Measurements from ENCODE around the gene NFE2L2. TPM values are rescaled to one million over a fixed set of nuclear protein-coding genes. Genes with fewer than 3 reads are reported as not detected.

The NFE2L2 gene
- total and polyA plus RNA-seq, 12 donors, result 26.4 to 67.9 (median 54.9) TPM

GRCh38 chr2:177284531-177284930, 20.0 kb upstream of the NFE2L2 start:
- no peak for DNase-seq
- TF ChIP-seq CTCF (IDR thresholded peaks at IDR 0.05), result no peak
- intact Hi-C loops (cut with DNase I), result no loop called here
- H3K4me1 ChIP-seq, result peaks cover 0 to 59% (median 34%) of the 10 kb centered on the region in 9 donors
- peaks cover 0 to 8% (median 0%) of the 10 kb centered on the region in 9 donors for H3K36me3 ChIP-seq
- H3K27me3 ChIP-seq, result no peaks in the 10 kb centered on the region
- no peak overlapping the region for H3K4me3 ChIP-seq
- WGBS, 2 donors, result 77 to 82% methylated on average over 3 of the region's 3 CpGs
- H3K9me3 ChIP-seq, result no peaks in the 10 kb centered on the region
- H3K27ac ChIP-seq, result no peak overlapping the region
- no peak for ATAC-seq

GRCh38 chr2:177283906-177284305, 19.4 kb upstream of the NFE2L2 start:
- Histone ChIP-seq H3K4me3 (no peak overlapping the region), H3K36me3 (peaks cover 0 to 8% (median 0%) of the 10 kb centered on the region in 9 donors), H3K9me3 (no peaks in the 10 kb centered on the region), H3K4me1 (peaks cover 0 to 60% (median 34%) of the 10 kb centered on the region in 9 donors), H3K27ac (no peak overlapping the region), H3K27me3 (no peaks in the 10 kb centered on the region)
- TF ChIP-seq CTCF (IDR thresholded peaks at IDR 0.05), result no peak
- intact Hi-C loops (cut with DNase I), result no loop called here
- no peak for ATAC-seq
- DNase-seq, result no peak
- WGBS, 2 donors, result 92 to 93% methylated on average over 4 of the region's 4 CpGs

- Histone ChIP-seq H3K4me1 (peaks cover 0 to 60% (median 34%) of the 10 kb centered on the region in 9 donors), H3K27ac (peak overlapping the region in 6 of 10 donors; percentile 2 to 49 (median 31)), H3K36me3 (peaks cover 0 to 8% (median 0%) of the 10 kb centered on the region in 9 donors), H3K4me3 (no peak overlapping the region), H3K27me3 (no peaks in the 10 kb centered on the region), H3K9me3 (no peaks in the 10 kb centered on the region)
- DNase-seq, result no peak
- ATAC-seq, result no peak
- 91 to 92% methylated on average over 5 of the region's 5 CpGs for WGBS, 2 donors
- no peak for TF ChIP-seq CTCF (IDR thresholded peaks at IDR 0.05)
- intact Hi-C loops (cut with DNase I), result no loop called here
Observed at GRCh38 chr2:177282787-177283572, 18.5 kb upstream of the NFE2L2 start.

- peaks cover 0 to 58% (median 34%) of the 10 kb centered on the region in 9 donors for H3K4me1 ChIP-seq
- intact Hi-C loops (cut with DNase I), result no loop called here
- TF ChIP-seq CTCF (IDR thresholded peaks at IDR 0.05), result no peak
Observed at GRCh38 chr2:177282181-177282641, 17.7 kb upstream of the NFE2L2 start.

More at GRCh38 chr2:177282181-177282641, 17.7 kb upstream of the NFE2L2 start:
- Histone ChIP-seq H3K27me3 (no peaks in the 10 kb centered on the region), H3K9me3 (no peaks in the 10 kb centered on the region), H3K36me3 (peaks cover 0 to 4% (median 0%) of the 10 kb centered on the region in 9 donors), H3K4me3 (no peak overlapping the region), H3K27ac (peak overlapping the region in 7 of 10 donors; percentile 26 to 51 (median 34))
- 30 to 41% methylated on average over 3 of the region's 3 CpGs for WGBS, 2 donors
- ATAC-seq (peak; percentile 66 to 89 (median 82)), DNase-seq (peak; percentile 17 to 34)

Data from heart right ventricle (tissue), 16 donors.